Measurements from ENCODE around the gene HMGXB4. TPM values are rescaled to one million over a fixed set of nuclear protein-coding genes. Genes with fewer than 3 reads are reported as not detected.

HMGXB4 gene
- total and polyA plus RNA-seq, 8 donors: 4.8 to 31.0 (median 13.4) TPM

DNA sequence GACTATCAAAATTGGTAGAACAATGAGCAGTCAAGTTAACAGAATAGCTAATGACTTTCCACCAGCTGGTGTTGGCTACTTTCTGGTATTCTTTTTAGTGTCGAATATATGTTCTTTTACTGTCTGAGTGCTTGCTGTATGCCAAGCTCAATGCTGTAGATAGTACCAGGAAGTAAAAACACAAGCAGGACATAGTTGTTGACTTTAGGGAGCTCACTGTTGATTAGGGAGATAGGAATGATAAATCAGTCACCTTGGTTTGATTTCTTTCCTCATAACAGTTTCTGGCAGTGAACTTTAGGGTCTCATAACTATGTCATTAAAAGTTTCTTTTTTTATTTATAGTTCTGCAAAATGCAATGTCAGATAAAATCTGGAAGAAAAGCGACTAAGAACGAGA is 9.0 kb downstream of the HMGXB4 start:
- TF ChIP-seq CTCF (IDR thresholded peaks at IDR 0.05) (no peak), EP300 (IDR thresholded peaks at IDR 0.05) (no peak), POLR2AphosphoS5 (IDR thresholded peaks at IDR 0.05) (peak in 2 of 3 donors; percentile 41 to 50), POLR2A (IDR thresholded peaks at IDR 0.05) (no peak)
- 48 to 65% (median 55%) methylated on average over 3 of the region's 3 CpGs for WGBS, 5 donors
- Histone ChIP-seq H3K9me3 (no peaks in the 10 kb centered on the region), H3K4me1 (peaks cover 4 to 21% (median 14%) of the 10 kb centered on the region in 4 donors), H3K36me3 (peaks cover 49 to 92% (median 90%) of the 10 kb centered on the region in 4 donors), H3K27me3 (no peaks in the 10 kb centered on the region), H3K4me3 (no peak overlapping the region), H3K27ac (peak overlapping the region in 1 of 5 donors; percentile 24)
- no peak for DNase-seq
- intact Hi-C loops (cut with DNase I; ENCODE audit: low total_unique reads): no loop called here

- 73 to 88% (median 79%) methylated on average over 3 of the region's 3 CpGs for WGBS, 5 donors
- Histone ChIP-seq H3K27ac (no peak overlapping the region), H3K36me3 (peaks cover 32 to 97% (median 93%) of the 10 kb centered on the region in 4 donors), H3K4me3 (no peak overlapping the region), H3K27me3 (no peaks in the 10 kb centered on the region), H3K9me3 (no peaks in the 10 kb centered on the region), H3K4me1 (peaks cover 4 to 21% (median 14%) of the 10 kb centered on the region in 4 donors)
- TF ChIP-seq POLR2A (IDR thresholded peaks at IDR 0.05) (no peak), CTCF (IDR thresholded peaks at IDR 0.05) (no peak), EP300 (IDR thresholded peaks at IDR 0.05) (no peak), POLR2AphosphoS5 (IDR thresholded peaks at IDR 0.05) (no peak)
- DNase-seq: no peak
- intact Hi-C loops (cut with DNase I; ENCODE audit: low total_unique reads): no loop called here
These were observed 12.3 kb downstream of the HMGXB4 start for GRCh38 chr22:35269630-35270029.

DNA sequence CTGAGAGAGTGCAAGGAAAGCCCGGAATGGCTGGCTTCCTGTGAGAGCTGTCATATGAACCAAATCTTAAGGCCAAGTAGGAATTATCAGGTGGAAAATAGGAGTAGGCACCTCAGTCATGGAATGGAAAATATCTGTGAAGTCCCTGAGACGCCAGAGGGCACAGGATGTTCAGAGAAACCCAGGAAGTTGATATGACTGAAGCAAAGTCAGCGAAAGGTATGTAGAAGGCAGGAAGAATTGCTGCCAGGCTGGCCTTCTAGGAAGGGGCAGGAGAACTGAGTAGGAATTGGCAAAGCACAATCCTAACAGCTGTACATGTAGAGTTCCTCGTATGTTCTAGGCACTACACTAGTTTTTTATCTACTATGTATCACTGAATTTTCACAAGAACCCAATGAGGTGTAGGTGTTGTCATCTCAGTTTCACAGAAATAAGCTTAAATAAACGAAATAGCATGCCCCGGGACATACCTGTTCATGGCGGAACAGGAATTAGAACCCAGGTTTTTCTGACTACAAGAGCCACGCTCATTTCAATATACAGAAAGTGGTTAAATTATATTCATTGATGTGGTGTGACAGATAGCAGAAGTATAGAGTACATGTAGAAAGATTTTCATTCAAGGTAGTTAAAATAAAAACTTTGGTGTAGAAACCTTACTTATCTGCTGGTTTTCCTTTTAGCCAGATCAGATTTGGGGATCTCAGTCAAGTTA is 17.0 kb downstream of the HMGXB4 start:
- Histone ChIP-seq H3K36me3 (peaks cover 15 to 79% (median 69%) of the 10 kb centered on the region in 4 donors), H3K27ac (no peak overlapping the region), H3K4me3 (no peak overlapping the region), H3K9me3 (no peaks in the 10 kb centered on the region), H3K27me3 (no peaks in the 10 kb centered on the region), H3K4me1 (peaks cover 0 to 4% (median 0%) of the 10 kb centered on the region in 4 donors)
- DNase-seq: no peak
- 88 to 94% (median 90%) methylated on average over 8 of the region's 8 CpGs for WGBS, 5 donors
- intact Hi-C loops (cut with DNase I; ENCODE audit: low total_unique reads): no loop called here
- no peak for TF ChIP-seq POLR2A (IDR thresholded peaks at IDR 0.05)
- no peak for TF ChIP-seq CTCF (IDR thresholded peaks at IDR 0.05)
- TF ChIP-seq EP300 (IDR thresholded peaks at IDR 0.05): no peak
- TF ChIP-seq POLR2AphosphoS5 (IDR thresholded peaks at IDR 0.05): no peak

DNA sequence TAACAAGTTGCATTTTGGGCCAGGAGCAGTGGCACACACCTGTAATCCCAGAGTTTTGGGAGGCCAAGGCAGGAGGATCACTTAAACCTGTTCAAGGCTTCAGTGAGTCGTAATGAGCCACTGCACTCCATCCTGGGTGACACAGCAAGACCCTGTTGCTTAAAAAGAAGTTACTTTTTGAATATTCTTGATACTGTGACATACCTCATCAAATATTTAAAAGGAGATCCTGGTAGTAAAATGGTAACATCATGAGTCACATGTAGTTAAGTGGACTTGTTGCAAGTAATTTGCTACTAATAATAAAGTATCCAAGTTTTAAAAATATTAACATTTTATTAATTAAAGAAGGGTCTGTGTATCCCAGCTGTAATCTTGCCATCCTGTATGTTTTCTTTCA is 18.3 kb downstream of the HMGXB4 start:
- Histone ChIP-seq H3K4me3 (no peak overlapping the region), H3K27me3 (no peaks in the 10 kb centered on the region), H3K27ac (no peak overlapping the region), H3K36me3 (peaks cover 5 to 72% (median 61%) of the 10 kb centered on the region in 4 donors), H3K4me1 (no peaks in the 10 kb centered on the region), H3K9me3 (no peaks in the 10 kb centered on the region)
- no peak for DNase-seq
- WGBS, 5 donors: 97 to 100% (median 100%) methylated on average over 1 of the region's 1 CpG
- intact Hi-C loops (cut with DNase I; ENCODE audit: low total_unique reads): no loop called here
- TF ChIP-seq POLR2AphosphoS5 (IDR thresholded peaks at IDR 0.05) (no peak), CTCF (IDR thresholded peaks at IDR 0.05) (no peak), EP300 (IDR thresholded peaks at IDR 0.05) (no peak), POLR2A (IDR thresholded peaks at IDR 0.05) (no peak)
